Fibroblast of villous mesenchyme (primary cell): ENCODE measurements around the gene ZNF577. TPM values are rescaled to one million over a fixed set of nuclear protein-coding genes. Genes with fewer than 3 reads are reported as not detected.
A peak's percentile ranks its signal among the peaks of the same experiment; 100 is the strongest.

ENCODE experiments used
- DNase-seq: peaks from one replicate; pipeline ENCODE4 v3.0.0-alpha.2; 2010; ENCODE audit warnings: low read depth
- H3K4me3 ChIP-seq: 2 replicates; pipeline ENCODE4 v1.5.1; 2011; ENCODE audit warnings: low read depth, mild to moderate bottlenecking, low read length
- CTCF ChIP-seq: IDR thresholded peaks from 2 replicates; pipeline ENCODE4 v1.5.1; 2012; ENCODE audit warnings: low read depth, mild to moderate bottlenecking, low read length; ENCODE audit not compliant: insufficient read depth
- total RNA-seq: library from RNA; depleted of rRNA; stranded (reverse); fragments of >200 nt; gene quantifications from 2 replicates; pipeline ENCODE4 v1.2.3, GENCODE V29; 2012

ZNF577 gene
- total RNA-seq, 1 donor, result 3.5 TPM

GRCh38 chr19:51861870-51862622 is 25.7 kb downstream of the ZNF577 start:
- H3K4me3 ChIP-seq, result no peak overlapping the region
- DNase-seq, result no peak
- TF ChIP-seq CTCF, result no peak

GRCh38 chr19:51837145-51837544 is 50.6 kb downstream of the ZNF577 start:
- TF ChIP-seq CTCF, result no peak
- no peak overlapping the region for H3K4me3 ChIP-seq
- DNase-seq, result no peak

- H3K4me3 ChIP-seq, result no peak overlapping the region
- peak; percentile 8 for TF ChIP-seq CTCF
- peak; percentile 13 for DNase-seq
Measured at GRCh38 chr19:51830274-51830673, 57.5 kb downstream of the ZNF577 start.

- H3K4me3 ChIP-seq, result no peak overlapping the region
- DNase-seq, result no peak
- no peak for TF ChIP-seq CTCF
Measured at GRCh38 chr19:51824281-51825005, 63.3 kb downstream of the ZNF577 start.

- DNase-seq, result no peak
- TF ChIP-seq CTCF, result no peak
- no peak overlapping the region for H3K4me3 ChIP-seq
Measured at GRCh38 chr19:51822946-51823345, 64.8 kb downstream of the ZNF577 start.

- no peak overlapping the region for H3K4me3 ChIP-seq
- DNase-seq, result peak; percentile 65
- TF ChIP-seq CTCF, result no peak
Measured at GRCh38 chr19:51822325-51822724, 65.4 kb downstream of the ZNF577 start.
